IPS-15b (cell line): ENCODE results near the gene CARMIL3.
"Not testable (repeated sequence)": the region's sequence is repeated elsewhere in the genome, so short reads cannot be mapped to it uniquely, and the experiment has no call there.

Source experiments
- H3K27me3 ChIP-seq: one replicate; pipeline ENCODE4 v1.6.1; 2013; ENCODE audit warnings: low read length; ENCODE audit not compliant: control insufficient read depth, insufficient read depth
- H3K36me3 ChIP-seq: one replicate; pipeline ENCODE4 v1.6.1; 2013; ENCODE audit warnings: low read length; ENCODE audit not compliant: control insufficient read depth, insufficient read depth
- H3K4me1 ChIP-seq: one replicate; pipeline ENCODE4 v1.6.1; 2013; ENCODE audit warnings: mild to moderate bottlenecking, low read length; ENCODE audit not compliant: control insufficient read depth, insufficient read depth
- H3K4me3 ChIP-seq: one replicate; pipeline ENCODE4 v1.5.1; 2013; ENCODE audit warnings: low read depth, low read length
- H3K9ac ChIP-seq: one replicate; pipeline ENCODE4 v1.6.1; 2013; ENCODE audit warnings: low read depth, mild to moderate bottlenecking, low read length
- H3K9me3 ChIP-seq: one replicate; pipeline ENCODE4 v1.6.1; 2013; ENCODE audit warnings: mild to moderate bottlenecking, low read length; ENCODE audit not compliant: control insufficient read depth, insufficient read depth

The CARMIL3 gene

GRCh38 chr14:24050753-24051152, 1.1 kb upstream of the CARMIL3 start:
- H3K9ac ChIP-seq, H3K4me1 ChIP-seq, H3K9me3 ChIP-seq, H3K4me3 ChIP-seq, H3K27me3 ChIP-seq, H3K36me3 ChIP-seq: not testable (repeated sequence)

DNA sequence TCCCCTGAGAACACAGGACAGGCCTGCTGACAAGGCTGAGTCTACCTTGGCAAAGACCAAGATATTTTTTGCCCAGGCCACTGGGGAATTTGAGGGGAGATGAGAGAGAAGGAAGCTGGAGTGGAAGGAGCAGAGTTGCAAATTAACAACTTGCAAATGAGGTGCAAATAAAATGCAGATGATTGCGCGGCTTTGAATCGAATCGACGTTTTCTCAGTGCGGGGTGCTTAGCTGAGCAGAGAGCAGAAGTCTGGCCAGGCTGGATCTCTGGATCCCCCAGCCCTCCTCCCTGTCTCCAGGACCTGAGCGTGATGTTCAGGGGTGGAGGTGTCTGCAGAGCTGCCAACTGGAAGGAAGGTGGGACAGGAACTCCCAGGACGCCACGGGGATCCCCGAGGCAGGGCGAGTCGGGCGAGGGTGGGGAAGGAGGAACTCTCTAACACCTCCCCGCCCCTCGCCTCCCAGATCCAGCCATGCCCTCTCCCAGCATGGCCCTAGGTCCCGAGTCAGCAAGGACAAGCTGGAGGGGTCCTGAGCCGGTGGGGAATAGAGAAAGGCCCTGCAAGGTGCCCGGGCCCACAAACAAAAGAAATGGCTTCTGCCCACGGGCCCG, 527 bp upstream of the CARMIL3 start:
- Histone ChIP-seq H3K9me3 (no peaks in the 10 kb centered on the region), H3K27me3 (no peaks in the 10 kb centered on the region), H3K9ac (peak overlapping the region; percentile 82), H3K36me3 (no peaks in the 10 kb centered on the region), H3K4me1 (no peaks in the 10 kb centered on the region), H3K4me3 (peak overlapping the region; percentile 94)

GRCh38 chr14:24052656-24053547, 1.1 kb downstream of the CARMIL3 start:
- H3K36me3 ChIP-seq: no peaks in the 10 kb centered on the region
- no peaks in the 10 kb centered on the region for H3K27me3 ChIP-seq
- no peaks in the 10 kb centered on the region for H3K9me3 ChIP-seq
- H3K9ac ChIP-seq: no peak overlapping the region
- H3K4me1 ChIP-seq: no peaks in the 10 kb centered on the region
- H3K4me3 ChIP-seq: peak overlapping the region; percentile 94

DNA sequence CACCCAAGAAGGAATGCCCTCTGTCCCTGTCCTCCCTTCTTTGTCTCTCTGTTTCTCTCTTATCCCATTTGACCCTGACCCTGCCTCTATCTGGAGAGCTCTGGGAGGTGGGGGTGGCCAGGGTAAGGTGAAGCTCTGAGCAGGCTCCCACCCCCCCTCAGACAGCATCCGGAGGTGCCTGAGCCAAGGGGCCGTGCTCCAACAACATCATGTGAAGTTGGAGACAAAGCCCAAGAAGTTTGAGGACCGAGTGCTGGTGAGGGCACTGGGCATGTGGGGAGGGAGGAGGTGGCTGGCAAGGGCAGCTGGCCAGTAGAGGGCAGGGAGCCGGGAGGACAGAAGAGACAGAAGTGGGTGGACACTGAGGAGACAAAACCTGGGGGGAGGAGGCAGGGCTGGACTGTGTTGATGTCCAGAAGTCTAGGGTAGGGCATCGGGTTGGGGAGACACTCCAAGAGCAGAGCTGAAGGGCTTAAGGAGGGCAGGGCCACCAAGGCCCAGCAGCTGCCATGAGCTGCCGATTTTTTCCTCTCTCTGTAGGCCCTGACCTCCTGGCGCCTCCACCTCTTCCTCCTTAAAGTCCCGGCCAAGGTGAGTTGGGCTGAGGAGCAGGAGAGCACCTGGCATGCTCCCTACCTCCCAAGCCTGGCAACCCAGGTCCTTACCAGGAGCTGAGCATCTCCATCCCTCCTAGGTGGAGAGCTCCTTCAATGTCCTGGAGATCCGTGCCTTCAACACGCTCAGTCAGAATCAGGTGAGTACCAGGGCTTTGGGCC, 1.9 kb downstream of the CARMIL3 start:
- no peaks in the 10 kb centered on the region for H3K4me1 ChIP-seq
- no peaks in the 10 kb centered on the region for H3K9me3 ChIP-seq
- H3K9ac ChIP-seq: no peak overlapping the region
- H3K4me3 ChIP-seq: no peak overlapping the region
- H3K27me3 ChIP-seq: no peaks in the 10 kb centered on the region
- H3K36me3 ChIP-seq: no peaks in the 10 kb centered on the region

GRCh38 chr14:24054324-24054641, 2.5 kb downstream of the CARMIL3 start:
- Histone ChIP-seq H3K4me1 (no peaks in the 10 kb centered on the region), H3K4me3 (no peak overlapping the region), H3K9ac (no peak overlapping the region)

GRCh38 chr14:24054646-24055045, 2.8 kb downstream of the CARMIL3 start:
- no peaks in the 10 kb centered on the region for H3K27me3 ChIP-seq

More at GRCh38 chr14:24054324-24054641, 2.5 kb downstream of the CARMIL3 start:
- Histone ChIP-seq H3K36me3 (no peaks in the 10 kb centered on the region), H3K27me3 (no peaks in the 10 kb centered on the region), H3K9me3 (no peaks in the 10 kb centered on the region)

GRCh38 chr14:24055971-24056799, 4.4 kb downstream of the CARMIL3 start:
- Histone ChIP-seq H3K36me3 (no peaks in the 10 kb centered on the region), H3K4me1 (no peaks in the 10 kb centered on the region), H3K4me3 (no peak overlapping the region), H3K9ac (no peak overlapping the region), H3K9me3 (no peaks in the 10 kb centered on the region), H3K27me3 (no peaks in the 10 kb centered on the region)

More at GRCh38 chr14:24054646-24055045, 2.8 kb downstream of the CARMIL3 start:
- Histone ChIP-seq H3K9me3 (no peaks in the 10 kb centered on the region), H3K4me3 (no peak overlapping the region), H3K36me3 (no peaks in the 10 kb centered on the region), H3K9ac (no peak overlapping the region), H3K4me1 (no peaks in the 10 kb centered on the region)

DNA sequence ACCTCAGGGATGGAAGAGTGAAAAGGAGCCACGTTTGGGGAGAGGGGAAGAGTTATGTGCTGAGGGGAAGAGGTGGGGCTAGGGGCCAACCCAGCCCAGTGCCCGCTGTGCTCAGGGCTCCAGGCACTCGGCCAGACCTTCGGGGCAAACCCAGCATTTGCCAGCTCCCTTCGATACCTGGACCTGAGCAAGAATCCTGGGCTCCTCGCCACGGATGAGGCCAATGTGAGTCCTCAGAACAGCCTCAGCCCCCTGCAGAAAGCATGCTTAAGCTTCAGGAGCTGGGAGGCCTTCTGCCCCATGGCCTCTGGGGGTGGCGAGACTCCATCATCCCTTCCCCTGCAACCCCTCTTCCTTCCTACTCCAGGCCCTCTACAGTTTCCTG, 5.0 kb downstream of the CARMIL3 start:
- Histone ChIP-seq H3K27me3 (no peaks in the 10 kb centered on the region), H3K4me3 (no peak overlapping the region), H3K9me3 (no peaks in the 10 kb centered on the region), H3K4me1 (no peaks in the 10 kb centered on the region), H3K36me3 (no peaks in the 10 kb centered on the region), H3K9ac (no peak overlapping the region)

DNA sequence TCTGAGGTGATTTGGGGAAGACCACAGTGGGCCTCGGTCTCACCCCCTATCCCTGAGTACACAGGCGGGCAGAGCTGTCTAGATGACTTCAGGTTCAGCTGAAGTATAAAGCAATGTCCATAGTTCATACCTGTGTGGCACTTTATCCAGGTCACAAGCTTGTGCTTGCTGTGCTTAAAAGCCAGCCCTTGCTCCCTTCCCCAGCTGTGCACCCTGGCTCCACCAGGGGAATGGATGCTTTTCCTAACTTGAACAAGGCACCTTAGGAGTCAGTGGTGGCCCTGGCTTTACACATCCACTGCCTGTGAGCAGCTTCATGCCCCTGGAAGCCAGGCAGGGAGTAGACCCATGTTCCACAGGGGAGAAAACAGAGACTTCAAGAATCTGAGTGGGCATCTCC, 5.5 kb downstream of the CARMIL3 start:
- Histone ChIP-seq H3K36me3 (no peaks in the 10 kb centered on the region), H3K9me3 (no peaks in the 10 kb centered on the region), H3K4me3 (no peak overlapping the region), H3K4me1 (no peaks in the 10 kb centered on the region), H3K27me3 (no peaks in the 10 kb centered on the region), H3K9ac (no peak overlapping the region)

GRCh38 chr14:24057867-24058259, 6.1 kb downstream of the CARMIL3 start:
- H3K36me3 ChIP-seq: no peaks in the 10 kb centered on the region
- H3K9me3 ChIP-seq: no peaks in the 10 kb centered on the region
- H3K4me3 ChIP-seq: no peak overlapping the region
- no peaks in the 10 kb centered on the region for H3K4me1 ChIP-seq
- H3K27me3 ChIP-seq: no peaks in the 10 kb centered on the region
- H3K9ac ChIP-seq: no peak overlapping the region

DNA sequence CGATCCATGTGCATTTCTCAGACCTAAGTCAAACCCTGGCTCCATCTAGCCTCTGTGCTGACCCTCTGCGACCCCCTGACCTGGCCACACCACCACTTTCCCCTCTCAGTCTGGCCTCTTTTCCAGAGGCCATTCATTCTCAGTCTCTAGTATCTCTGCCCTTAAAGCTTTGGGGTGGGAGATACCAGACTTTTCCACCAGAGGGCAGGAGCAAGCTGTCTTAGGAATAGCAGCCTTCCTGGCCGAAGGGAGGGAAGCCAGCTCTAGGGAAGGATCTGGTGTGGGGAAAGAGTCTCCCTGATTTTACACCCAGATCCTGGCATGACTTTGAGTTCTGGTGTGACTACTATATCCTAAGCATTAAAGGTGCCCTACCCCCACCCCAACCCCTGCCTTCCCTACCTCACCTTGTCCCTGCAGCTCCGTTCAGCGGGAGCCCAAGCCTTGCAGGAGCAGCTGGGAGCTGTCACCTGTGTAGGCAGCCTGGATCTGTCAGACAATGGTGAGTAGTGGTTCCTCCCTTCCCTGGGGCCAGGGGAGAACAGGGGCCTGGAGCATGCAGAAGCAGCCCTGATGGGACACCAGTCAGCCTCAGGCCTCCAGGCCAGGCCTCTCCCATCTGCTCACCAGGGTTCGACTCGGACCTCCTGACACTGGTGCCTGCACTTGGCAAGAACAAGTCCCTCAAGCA, 6.6 kb downstream of the CARMIL3 start:
- no peak overlapping the region for H3K4me3 ChIP-seq
- H3K4me1 ChIP-seq: no peaks in the 10 kb centered on the region
- H3K36me3 ChIP-seq: no peaks in the 10 kb centered on the region
- no peaks in the 10 kb centered on the region for H3K9me3 ChIP-seq
- no peak overlapping the region for H3K9ac ChIP-seq
- no peaks in the 10 kb centered on the region for H3K27me3 ChIP-seq
